ENCODE data around the gene STUM.

GRCh38 chr1:226643177-226643576, 94.6 kb downstream of the STUM start:
- TF ChIP-seq CTCF (IDR thresholded peaks at IDR 0.05; ENCODE audit: poor library complexity): no peak
- no peak for TF ChIP-seq EZH2 (IDR thresholded peaks at IDR 0.05; ENCODE audit: borderline replicate concordance)
